GM13977 (cell line): Measurements from ENCODE around the gene OGFR.

Experiments used
- DNase-seq: peaks from one replicate; pipeline ENCODE4 v3.0.0; 2012; ENCODE audit warnings: low spot score
- CTCF ChIP-seq: IDR thresholded peaks from 2 replicates; pipeline ENCODE4 v1.5.1; 2012; ENCODE audit warnings: mild to moderate bottlenecking, control low read depth; ENCODE audit not compliant: insufficient read depth; ENCODE audit errors: extremely low read depth, missing control alignments
- in situ Hi-C: fragments of 300-500 bp; cut with MboI; formaldehyde crosslinking; loops from one replicate; pipeline ENCODE4 v1.12.0; 2022; ENCODE audit warnings: low sequenced_read_pairs, low pct_unique_long_range_greater_than_20kb, mixed read lengths, inconsistent platforms; ENCODE audit not compliant: unreplicated experiment

Gene OGFR

GRCh38 chr20:62780696-62781095 is 23.9 kb upstream of the OGFR start:
- DNase-seq = no peak
- in situ Hi-C loops = no loop called here
- no peak for TF ChIP-seq CTCF

GRCh38 chr20:62782149-62782892 is 22.3 kb upstream of the OGFR start:
- DNase-seq = no peak
- TF ChIP-seq CTCF = no peak
- in situ Hi-C loops = no loop called here

- in situ Hi-C loops = no loop called here
- TF ChIP-seq CTCF = no peak
- DNase-seq = no peak
These were observed 21.7 kb upstream of the OGFR start for GRCh38 chr20:62782893-62783278.

GRCh38 chr20:62784497-62784896 is 20.1 kb upstream of the OGFR start:
- no peak for DNase-seq
- in situ Hi-C loops = no loop called here
- TF ChIP-seq CTCF = no peak

GRCh38 chr20:62785393-62785792 is 19.2 kb upstream of the OGFR start:
- in situ Hi-C loops = no loop called here
- DNase-seq = no peak
- TF ChIP-seq CTCF = no peak

- in situ Hi-C loops = no loop called here
- TF ChIP-seq CTCF = no peak
- no peak for DNase-seq
These were observed 18.5 kb upstream of the OGFR start for GRCh38 chr20:62786157-62786556.
